ENCODE data around the gene CCDC92.
"Not testable (repeated sequence)": the region's sequence is repeated elsewhere in the genome, so short reads cannot be mapped to it uniquely, and the experiment has no call there.

CCDC92 gene

DNA sequence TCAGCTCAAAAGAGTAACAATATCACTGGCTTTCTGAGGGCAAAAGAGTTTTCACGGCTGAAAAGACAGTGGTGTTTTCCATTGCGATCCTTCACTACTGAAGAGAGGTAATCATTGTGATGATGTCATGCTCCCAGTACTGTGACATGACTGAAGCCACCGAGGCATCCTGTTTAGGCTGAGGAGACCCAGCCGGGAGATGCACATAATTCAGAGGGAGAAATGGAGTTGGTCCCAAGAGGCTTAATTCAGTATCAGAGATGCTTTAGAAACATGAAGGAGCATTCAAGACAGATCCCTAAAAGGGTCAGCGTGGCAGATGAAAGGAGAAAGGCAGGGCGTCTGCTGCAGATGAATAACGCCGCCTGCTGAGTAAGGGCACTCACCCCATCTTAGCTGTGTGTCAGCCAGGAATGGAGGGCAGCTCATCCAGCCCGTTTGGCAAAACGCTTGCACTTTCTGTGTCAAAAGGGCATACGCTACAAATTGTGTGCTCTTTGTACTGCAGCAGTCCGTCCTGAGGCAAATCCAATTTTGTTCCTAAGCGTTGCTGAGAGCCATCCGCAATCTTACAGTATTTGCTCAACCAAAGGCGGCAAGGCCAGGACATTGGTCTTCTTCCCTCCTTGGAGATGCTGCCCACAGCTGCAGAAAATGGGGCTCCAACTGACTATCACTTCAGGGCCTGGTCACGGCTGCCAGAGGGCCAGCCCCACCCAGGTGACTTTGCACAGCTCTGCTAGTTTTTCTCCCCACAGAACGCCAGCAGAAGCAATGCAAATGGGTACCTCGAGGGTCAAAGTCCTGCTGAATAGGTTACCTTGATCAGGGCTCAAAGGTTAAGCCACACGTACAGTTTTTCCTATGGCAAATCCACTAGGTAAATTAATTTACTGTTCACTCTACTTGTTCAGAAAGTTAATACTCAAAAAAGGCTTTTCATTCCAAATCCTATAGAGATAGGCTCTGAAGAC lies 23.5 kb downstream of the CCDC92 start:
- no peak for DNase-seq (ENCODE audit: low spot score)
- in situ Hi-C loops (cut with MboI; ENCODE audit: low pct_unique_long_range_greater_than_20kb, low sequenced_read_pairs, unreplicated experiment) = no loop called here
- TF ChIP-seq, protein P1, sequence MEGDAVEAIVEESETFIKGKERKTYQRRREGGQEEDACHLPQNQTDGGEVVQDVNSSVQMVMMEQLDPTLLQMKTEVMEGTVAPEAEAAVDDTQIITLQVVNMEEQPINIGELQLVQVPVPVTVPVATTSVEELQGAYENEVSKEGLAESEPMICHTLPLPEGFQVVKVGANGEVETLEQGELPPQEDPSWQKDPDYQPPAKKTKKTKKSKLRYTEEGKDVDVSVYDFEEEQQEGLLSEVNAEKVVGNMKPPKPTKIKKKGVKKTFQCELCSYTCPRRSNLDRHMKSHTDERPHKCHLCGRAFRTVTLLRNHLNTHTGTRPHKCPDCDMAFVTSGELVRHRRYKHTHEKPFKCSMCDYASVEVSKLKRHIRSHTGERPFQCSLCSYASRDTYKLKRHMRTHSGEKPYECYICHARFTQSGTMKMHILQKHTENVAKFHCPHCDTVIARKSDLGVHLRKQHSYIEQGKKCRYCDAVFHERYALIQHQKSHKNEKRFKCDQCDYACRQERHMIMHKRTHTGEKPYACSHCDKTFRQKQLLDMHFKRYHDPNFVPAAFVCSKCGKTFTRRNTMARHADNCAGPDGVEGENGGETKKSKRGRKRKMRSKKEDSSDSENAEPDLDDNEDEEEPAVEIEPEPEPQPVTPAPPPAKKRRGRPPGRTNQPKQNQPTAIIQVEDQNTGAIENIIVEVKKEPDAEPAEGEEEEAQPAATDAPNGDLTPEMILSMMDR (IDR thresholded peaks at IDR 0.05; ENCODE audit: extremely low read depth, insufficient read depth, missing control alignments) = no peak

DNA sequence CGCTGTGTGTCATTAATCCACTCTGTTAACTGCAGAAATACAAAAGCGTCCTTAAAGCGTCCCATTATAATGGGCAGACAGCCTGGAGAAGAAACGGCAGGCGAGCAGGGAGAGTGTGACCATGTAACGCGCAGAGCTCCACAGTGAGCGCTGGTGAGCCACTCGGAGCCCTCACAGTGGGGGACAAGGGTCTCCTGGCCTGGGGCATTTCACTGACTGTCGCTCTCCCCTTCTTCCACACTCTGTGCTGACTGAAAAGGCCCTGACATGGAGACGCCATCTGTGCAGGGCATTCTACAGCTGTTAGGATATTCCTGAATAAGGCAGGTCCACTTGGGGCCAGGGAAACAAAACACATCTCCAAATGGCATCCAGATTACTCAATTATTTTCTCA lies 24.2 kb downstream of the CCDC92 start:
- TF ChIP-seq, protein P1 (IDR thresholded peaks at IDR 0.05; ENCODE audit: extremely low read depth, insufficient read depth, missing control alignments) = no peak
- in situ Hi-C loops (cut with MboI; ENCODE audit: low pct_unique_long_range_greater_than_20kb, low sequenced_read_pairs, unreplicated experiment) = no loop called here
- DNase-seq (ENCODE audit: low spot score) = no peak

DNA sequence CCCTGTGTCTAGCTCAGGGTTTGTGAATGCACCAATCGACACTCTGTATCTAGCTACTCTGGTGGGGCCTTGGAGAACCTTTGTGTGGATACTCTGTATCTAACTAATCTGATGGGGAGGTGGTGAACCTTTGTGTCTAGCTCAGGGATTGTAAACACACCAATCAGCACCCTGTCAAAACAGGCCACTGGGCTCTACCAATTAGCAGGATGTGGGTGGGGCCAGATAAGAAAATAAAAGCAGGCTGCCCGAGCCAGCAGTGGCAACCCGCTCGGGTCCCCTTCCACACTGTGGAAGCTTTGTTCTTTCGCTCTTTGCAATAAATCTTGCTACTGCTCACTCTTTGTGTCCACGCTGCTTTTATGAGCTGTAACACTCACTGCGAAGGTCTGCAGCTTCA lies 25.1 kb downstream of the CCDC92 start:
- DNase-seq (ENCODE audit: low spot score); in situ Hi-C loops (cut with MboI; ENCODE audit: low pct_unique_long_range_greater_than_20kb, low sequenced_read_pairs, unreplicated experiment): not testable (repeated sequence)

DNA sequence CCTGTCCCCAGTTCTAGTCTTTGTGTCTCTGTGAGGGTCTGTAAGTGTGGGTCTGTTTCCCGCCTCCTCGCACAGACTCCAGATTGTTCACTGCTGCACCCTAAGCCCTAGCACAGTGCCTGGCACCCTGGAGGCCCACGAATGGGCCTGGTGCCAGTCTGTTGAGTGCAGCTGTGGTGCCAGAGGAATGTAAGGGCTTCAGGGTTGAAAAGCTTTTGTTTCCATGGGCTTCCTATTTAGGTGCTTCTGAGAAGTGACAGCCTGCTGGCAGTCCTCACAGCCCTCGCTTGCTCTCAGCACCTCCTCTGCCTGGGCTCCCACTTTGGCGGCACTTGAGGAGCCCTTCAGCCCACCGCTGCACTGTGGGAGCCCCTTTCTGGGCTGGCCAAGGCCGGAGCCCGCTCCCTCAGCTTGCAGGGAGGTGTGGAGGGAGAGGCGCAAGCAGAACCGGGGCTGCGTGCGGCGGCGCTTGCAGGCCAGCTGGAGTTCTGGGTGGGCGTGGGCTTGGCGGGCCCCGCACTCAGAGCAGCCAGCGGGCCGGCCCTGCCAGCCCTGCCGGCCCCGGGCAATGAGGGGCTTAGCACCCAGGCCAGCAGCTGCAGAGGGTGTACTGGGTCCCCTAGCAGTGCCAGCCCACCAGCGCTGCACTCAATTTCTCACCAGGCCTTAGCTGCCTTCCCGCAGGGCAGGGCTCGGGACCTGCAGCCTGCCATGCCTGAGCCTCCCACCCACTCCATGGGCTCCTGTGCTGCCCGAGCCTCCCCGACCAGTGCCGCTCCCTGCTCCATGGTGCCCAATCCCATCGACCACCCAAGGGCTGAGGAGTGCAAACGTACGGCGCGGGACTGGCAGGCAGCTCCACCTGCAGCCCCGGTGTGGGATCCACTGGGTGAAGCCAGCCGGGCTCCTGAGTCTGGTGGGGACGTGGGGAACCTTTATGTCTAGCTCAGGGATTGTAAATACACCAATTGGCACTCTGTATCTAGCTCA lies 25.8 kb downstream of the CCDC92 start:
- DNase-seq (ENCODE audit: low spot score) = not testable (repeated sequence)

DNA sequence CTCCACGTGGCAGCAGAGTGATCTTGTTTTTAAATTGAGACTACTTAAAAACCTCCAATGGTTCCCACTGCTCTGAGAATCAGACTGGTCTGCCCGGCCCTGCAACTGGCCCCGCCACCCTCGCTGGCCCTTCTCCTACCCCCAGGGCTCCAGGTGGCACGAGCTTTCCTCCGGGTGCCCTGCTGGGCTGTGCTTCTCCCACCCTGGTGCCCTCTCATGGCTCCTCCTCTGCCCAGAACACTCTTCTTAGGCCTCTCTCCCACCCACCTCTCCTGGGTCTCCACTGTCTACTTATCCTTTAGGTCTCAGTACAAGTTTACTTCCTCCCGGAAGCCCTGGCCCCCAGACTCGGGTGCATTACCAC lies 26.5 kb downstream of the CCDC92 start:
- in situ Hi-C loops (cut with MboI; ENCODE audit: low pct_unique_long_range_greater_than_20kb, low sequenced_read_pairs, unreplicated experiment) = no loop called here
- DNase-seq (ENCODE audit: low spot score) = no peak
- TF ChIP-seq, protein P1 (IDR thresholded peaks at IDR 0.05; ENCODE audit: extremely low read depth, insufficient read depth, missing control alignments) = no peak

More for the DNA sequence above, 25.8 kb downstream of the CCDC92 start:
- in situ Hi-C loops (cut with MboI; ENCODE audit: low pct_unique_long_range_greater_than_20kb, low sequenced_read_pairs, unreplicated experiment) = not testable (repeated sequence)

DNA sequence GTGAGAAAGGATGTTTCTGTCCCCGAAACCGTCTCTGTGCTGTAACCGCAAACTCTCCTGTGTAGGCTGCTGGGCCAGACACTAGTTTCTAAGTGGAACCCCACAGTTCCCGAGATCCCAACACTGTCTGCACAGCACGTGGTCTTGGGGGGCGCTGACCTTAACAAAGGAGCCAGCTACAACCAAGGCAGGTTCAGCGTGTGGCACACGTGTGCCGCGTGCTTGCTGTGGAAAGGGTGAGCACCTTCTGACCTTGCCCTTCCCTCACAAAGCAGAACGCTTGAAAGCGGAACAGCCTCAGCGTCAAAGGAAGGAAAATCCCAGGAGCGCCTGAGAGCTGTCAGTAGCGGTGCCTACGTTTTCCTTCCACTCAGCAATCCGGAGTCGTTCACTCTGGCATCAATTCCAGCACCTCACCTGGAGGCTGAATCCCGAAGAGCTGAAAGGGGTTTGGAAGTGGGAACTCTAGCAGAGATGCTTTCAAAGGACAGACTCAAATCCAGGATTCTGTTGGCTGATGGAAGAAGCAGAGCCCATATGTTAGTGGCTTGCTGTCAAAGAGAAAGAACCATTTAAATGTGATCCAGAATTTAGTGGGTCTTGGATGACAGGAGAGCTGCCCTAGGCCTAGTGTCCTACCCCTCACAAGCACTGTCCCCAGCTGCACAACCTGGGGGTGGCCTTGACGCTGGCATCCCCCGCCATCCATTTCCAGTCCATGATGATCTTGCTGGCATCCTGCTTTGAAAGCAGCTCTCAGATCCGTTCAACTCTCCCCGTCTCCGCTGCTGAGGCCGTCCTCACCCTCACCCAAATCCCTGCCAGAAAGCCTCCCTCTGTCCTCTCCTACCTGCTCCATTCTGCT lies 27.1 kb downstream of the CCDC92 start:
- TF ChIP-seq, protein P1 (IDR thresholded peaks at IDR 0.05; ENCODE audit: extremely low read depth, insufficient read depth, missing control alignments) = no peak
- no peak for DNase-seq (ENCODE audit: low spot score)
- in situ Hi-C loops (cut with MboI; ENCODE audit: low pct_unique_long_range_greater_than_20kb, low sequenced_read_pairs, unreplicated experiment) = no loop called here

DNA sequence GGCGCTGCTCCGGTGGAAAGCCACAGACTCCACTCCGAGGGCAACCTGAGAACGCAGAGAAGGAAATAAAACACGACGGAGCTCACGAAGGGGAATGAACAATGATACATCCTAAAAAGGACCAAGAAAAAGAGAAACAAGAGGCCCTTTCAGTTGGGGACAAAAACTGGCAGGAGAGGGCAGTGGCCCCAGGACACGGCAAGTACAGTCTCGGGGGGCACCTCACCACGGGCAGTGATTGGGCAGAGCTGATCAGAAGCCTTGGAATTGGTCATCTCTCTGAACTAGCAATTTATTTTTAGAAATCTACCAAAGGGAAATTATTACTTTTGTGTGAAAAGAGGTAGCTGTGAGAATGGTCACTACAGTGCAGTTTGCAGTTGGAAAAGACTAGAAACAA lies 27.9 kb downstream of the CCDC92 start:
- TF ChIP-seq, protein P1 (IDR thresholded peaks at IDR 0.05; ENCODE audit: extremely low read depth, insufficient read depth, missing control alignments) = no peak
- no peak for DNase-seq (ENCODE audit: low spot score)
- in situ Hi-C loops (cut with MboI; ENCODE audit: low pct_unique_long_range_greater_than_20kb, low sequenced_read_pairs, unreplicated experiment) = no loop called here

All from GM13977 (cell line).